ENCODE data around the gene MTUS2.

MTUS2 gene

GRCh38 chr13:29355029-29355428, 534.9 kb downstream of the MTUS2 start:
- Histone ChIP-seq H3K79me2 (ENCODE audit: control insufficient read depth, low read length) (no peaks in the 10 kb centered on the region), H3K36me3 (ENCODE audit: control insufficient read depth, low read length) (no peaks in the 10 kb centered on the region), H3K4me3 (ENCODE audit: low read length) (no peak overlapping the region), H3K9me2 (replicated peaks; ENCODE audit: control insufficient read depth, low read length) (no peaks in the 10 kb centered on the region), H3K9me3 (ENCODE audit: control insufficient read depth, insufficient read depth, low read length) (no peaks in the 10 kb centered on the region), H3K4me1 (ENCODE audit: control insufficient read depth, low read length) (no peaks in the 10 kb centered on the region), H3F3A (ENCODE audit: control insufficient read depth, insufficient read depth) (no peaks in the 10 kb centered on the region), H4K20me1 (ENCODE audit: control insufficient read depth, insufficient read depth, low read depth, low read length) (no peaks in the 10 kb centered on the region), H3K27ac (ENCODE audit: low read depth, low read length) (no peak overlapping the region), H3K27me3 (ENCODE audit: control insufficient read depth, low read length) (peaks cover 13% of the 10 kb centered on the region; the same call in 1 of the 2 replicates), H3K4me2 (ENCODE audit: low read length) (no peak overlapping the region)
- no peak for TF ChIP-seq EZH2phosphoT487 (IDR thresholded peaks at IDR 0.05; ENCODE audit: borderline replicate concordance, low read length)
- no peak for TF ChIP-seq CTCF (IDR thresholded peaks at IDR 0.05; ENCODE audit: low read depth, low read length, poor library complexity, severe bottlenecking)

- H3K4me3 ChIP-seq (ENCODE audit: low read length): no peak overlapping the region
- H3K27me3 ChIP-seq (ENCODE audit: control insufficient read depth, low read length): peaks cover 10% of the 10 kb centered on the region; the same call in 1 of the 2 replicates
- no peaks in the 10 kb centered on the region for H4K20me1 ChIP-seq (ENCODE audit: control insufficient read depth, insufficient read depth, low read depth, low read length)
- no peaks in the 10 kb centered on the region for H3K36me3 ChIP-seq (ENCODE audit: control insufficient read depth, low read length)
- no peak overlapping the region for H3K4me2 ChIP-seq (ENCODE audit: low read length)
- no peaks in the 10 kb centered on the region for H3K79me2 ChIP-seq (ENCODE audit: control insufficient read depth, low read length)
- H3K9me3 ChIP-seq (ENCODE audit: control insufficient read depth, insufficient read depth, low read length): no peaks in the 10 kb centered on the region
- H3F3A ChIP-seq (ENCODE audit: control insufficient read depth, insufficient read depth): no peaks in the 10 kb centered on the region
- H3K4me1 ChIP-seq (ENCODE audit: control insufficient read depth, low read length): no peaks in the 10 kb centered on the region
- no peak overlapping the region for H3K27ac ChIP-seq (ENCODE audit: low read depth, low read length)
- TF ChIP-seq EZH2phosphoT487 (IDR thresholded peaks at IDR 0.05; ENCODE audit: borderline replicate concordance, low read length): no peak
- no peak for TF ChIP-seq CTCF (IDR thresholded peaks at IDR 0.05; ENCODE audit: low read depth, low read length, poor library complexity, severe bottlenecking)
- H3K9me2 ChIP-seq (replicated peaks; ENCODE audit: control insufficient read depth, low read length): no peaks in the 10 kb centered on the region
Measured at GRCh38 chr13:29359181-29359580, 539.0 kb downstream of the MTUS2 start.

GRCh38 chr13:29361716-29362115, 541.6 kb downstream of the MTUS2 start:
- H3K27ac ChIP-seq (ENCODE audit: low read depth, low read length): no peak overlapping the region
- H3K36me3 ChIP-seq (ENCODE audit: control insufficient read depth, low read length): no peaks in the 10 kb centered on the region
- H3F3A ChIP-seq (ENCODE audit: control insufficient read depth, insufficient read depth): no peaks in the 10 kb centered on the region
- H3K27me3 ChIP-seq (ENCODE audit: control insufficient read depth, low read length): no peaks in the 10 kb centered on the region
- no peaks in the 10 kb centered on the region for H3K9me3 ChIP-seq (ENCODE audit: control insufficient read depth, insufficient read depth, low read length)
- no peak overlapping the region for H3K4me3 ChIP-seq (ENCODE audit: low read length)
- H4K20me1 ChIP-seq (ENCODE audit: control insufficient read depth, insufficient read depth, low read depth, low read length): no peaks in the 10 kb centered on the region
- H3K79me2 ChIP-seq (ENCODE audit: control insufficient read depth, low read length): no peaks in the 10 kb centered on the region
- TF ChIP-seq EZH2phosphoT487 (IDR thresholded peaks at IDR 0.05; ENCODE audit: borderline replicate concordance, low read length): no peak
- H3K4me2 ChIP-seq (ENCODE audit: low read length): no peak overlapping the region
- H3K9me2 ChIP-seq (replicated peaks; ENCODE audit: control insufficient read depth, low read length): no peaks in the 10 kb centered on the region
- no peaks in the 10 kb centered on the region for H3K4me1 ChIP-seq (ENCODE audit: control insufficient read depth, low read length)

GRCh38 chr13:29362849-29363604, 542.9 kb downstream of the MTUS2 start:
- Histone ChIP-seq H4K20me1 (ENCODE audit: control insufficient read depth, insufficient read depth, low read depth, low read length) (no peaks in the 10 kb centered on the region), H3K79me2 (ENCODE audit: control insufficient read depth, low read length) (no peaks in the 10 kb centered on the region), H3K4me1 (ENCODE audit: control insufficient read depth, low read length) (no peaks in the 10 kb centered on the region), H3K36me3 (ENCODE audit: control insufficient read depth, low read length) (no peaks in the 10 kb centered on the region), H3K27me3 (ENCODE audit: control insufficient read depth, low read length) (no peaks in the 10 kb centered on the region), H3K9me3 (ENCODE audit: control insufficient read depth, insufficient read depth, low read length) (no peaks in the 10 kb centered on the region), H3K4me3 (ENCODE audit: low read length) (no peak overlapping the region), H3K9me2 (replicated peaks; ENCODE audit: control insufficient read depth, low read length) (no peaks in the 10 kb centered on the region), H3K4me2 (ENCODE audit: low read length) (no peak overlapping the region), H3F3A (ENCODE audit: control insufficient read depth, insufficient read depth) (no peaks in the 10 kb centered on the region), H3K27ac (ENCODE audit: low read depth, low read length) (no peak overlapping the region)
- no peak for TF ChIP-seq EZH2phosphoT487 (IDR thresholded peaks at IDR 0.05; ENCODE audit: borderline replicate concordance, low read length)
- peak; percentile 75 for TF ChIP-seq CTCF (IDR thresholded peaks at IDR 0.05; ENCODE audit: low read depth, low read length, poor library complexity, severe bottlenecking)

Measured in DOHH2 (cell line).